HEK293T (cell line): ENCODE data around the gene APOF.

Source experiments
- BHLHE40 ChIP-seq: fragments of 450-650 bp; IDR thresholded peaks from 2 replicates; pipeline ENCODE4 v1.6.1; 2016; ENCODE audit warnings: mild to moderate bottlenecking, moderate library complexity, borderline replicate concordance
- ELF4 ChIP-seq: fragments of 450-650 bp; IDR thresholded peaks from 2 replicates; pipeline ENCODE4 v1.6.1; 2017; ENCODE audit warnings: antibody characterized with exemption
- FOXK2 ChIP-seq: fragments of 450-650 bp; IDR thresholded peaks from 2 replicates; pipeline ENCODE4 v1.6.1; 2016; ENCODE audit warnings: mild to moderate bottlenecking
- HDGF ChIP-seq: fragments of 450-650 bp; IDR thresholded peaks from 2 replicates; pipeline ENCODE4 v1.6.1; 2017; ENCODE audit warnings: antibody characterized with exemption, borderline replicate concordance
- NFRKB ChIP-seq: fragments of 450-650 bp; IDR thresholded peaks from 2 replicates; pipeline ENCODE4 v1.6.1; 2016; ENCODE audit warnings: mild to moderate bottlenecking, moderate library complexity
- SP1 ChIP-seq: fragments of 450-650 bp; IDR thresholded peaks from 2 replicates; pipeline ENCODE4 v1.6.1; 2017
- TARDBP ChIP-seq: fragments of 450-650 bp; IDR thresholded peaks from 2 replicates; pipeline ENCODE4 v1.6.1; 2016
- ZNF384 ChIP-seq: fragments of 450-650 bp; IDR thresholded peaks from 2 replicates; pipeline ENCODE4 v1.6.1; 2016
- TF ChIP-seq, protein P1 (sequence below): fragments of 450-650 bp; IDR thresholded peaks from 2 replicates; pipeline ENCODE4 v1.6.1; 2016

DNA sequence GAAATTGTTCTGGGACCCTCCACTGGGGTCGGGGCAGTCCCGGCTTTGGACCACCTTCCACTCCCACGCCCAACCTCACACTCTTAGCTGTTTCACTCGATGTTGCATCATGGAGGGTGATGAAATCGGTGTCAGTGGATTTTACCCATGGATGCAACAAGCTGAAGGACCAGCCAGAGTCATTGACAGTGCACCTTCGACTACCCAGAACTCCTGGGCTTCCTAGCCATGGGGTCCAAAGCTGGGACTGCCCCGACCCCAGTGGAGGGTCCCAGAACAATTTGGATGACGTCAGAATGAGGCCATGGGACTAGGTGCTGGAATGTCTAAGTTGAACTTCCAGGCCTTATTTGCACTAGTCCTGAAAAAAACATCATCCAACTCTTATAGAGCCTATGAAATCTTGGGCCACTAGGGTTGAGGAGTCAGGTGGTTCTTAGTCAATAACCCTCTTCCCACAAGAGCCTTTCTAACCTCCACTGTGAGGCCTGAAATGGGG lies 24.9 kb downstream of the APOF start:
- TF ChIP-seq FOXK2 (no peak), HDGF (no peak), ELF4 (no peak), BHLHE40 (no peak), NFRKB (no peak), TARDBP (no peak), ZNF384 (no peak), SP1 (no peak)
- TF ChIP-seq, protein P1, sequence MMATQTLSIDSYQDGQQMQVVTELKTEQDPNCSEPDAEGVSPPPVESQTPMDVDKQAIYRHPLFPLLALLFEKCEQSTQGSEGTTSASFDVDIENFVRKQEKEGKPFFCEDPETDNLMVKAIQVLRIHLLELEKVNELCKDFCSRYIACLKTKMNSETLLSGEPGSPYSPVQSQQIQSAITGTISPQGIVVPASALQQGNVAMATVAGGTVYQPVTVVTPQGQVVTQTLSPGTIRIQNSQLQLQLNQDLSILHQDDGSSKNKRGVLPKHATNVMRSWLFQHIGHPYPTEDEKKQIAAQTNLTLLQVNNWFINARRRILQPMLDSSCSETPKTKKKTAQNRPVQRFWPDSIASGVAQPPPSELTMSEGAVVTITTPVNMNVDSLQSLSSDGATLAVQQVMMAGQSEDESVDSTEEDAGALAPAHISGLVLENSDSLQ, result no peak
